D721Med (cell line): ENCODE data around the gene MMD.

Source experiments
- DNase-seq: peaks from one replicate; pipeline ENCODE4 v3.0.0; 2011; ENCODE audit warnings: low spot score; ENCODE audit not compliant: insufficient read length
- FAIRE-seq: peaks from 2 replicates; lab custom pipeline; 2011; peaks lifted over from hg19 to GRCh38; lab: Jason Lieb, UNC
- CTCF ChIP-seq: IDR thresholded peaks from 2 replicates; pipeline ENCODE4 v1.5.1; 2012; ENCODE audit warnings: mild to moderate bottlenecking, control low read depth; ENCODE audit not compliant: insufficient read depth; ENCODE audit errors: missing control alignments

MMD gene

GRCh38 chr17:55343900-55344513, 77.6 kb downstream of the MMD start:
- FAIRE-seq, result no peak
- no peak for TF ChIP-seq CTCF
- DNase-seq, result no peak

- DNase-seq (no peak), FAIRE-seq (no peak)
- TF ChIP-seq CTCF, result no peak
Measured at GRCh38 chr17:55342800-55343585, 78.6 kb downstream of the MMD start.
